ENCODE measurements around the gene NDUFAF7. TPM values are rescaled to one million over a fixed set of nuclear protein-coding genes. Genes with fewer than 3 reads are reported as not detected.
"Not testable (repeated sequence)": the region's sequence is repeated elsewhere in the genome, so short reads cannot be mapped to it uniquely, and the experiment has no call there.

Gene NDUFAF7
- total RNA-seq, 4 donors from 2014 or later: 1.9 to 21.6 (median 16.5) TPM

DNA sequence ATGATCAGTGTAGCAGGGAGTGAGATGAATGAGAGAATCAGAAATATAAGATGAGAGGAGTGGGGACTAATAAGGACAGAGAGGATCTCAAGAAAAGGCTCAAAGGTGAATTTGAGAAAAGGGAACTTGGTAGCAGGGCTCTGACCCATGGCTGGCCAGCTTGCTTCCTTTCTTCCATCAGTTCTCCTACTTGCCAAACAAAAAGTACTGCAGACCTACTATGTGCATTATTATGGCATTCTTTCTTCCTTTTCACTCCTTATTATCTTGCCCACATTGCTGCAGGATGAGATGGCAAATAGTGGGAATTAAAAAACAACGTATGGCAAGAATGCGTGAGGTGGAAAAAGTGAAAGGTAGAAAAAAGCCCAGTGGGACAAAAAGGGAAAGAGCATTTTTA, 60.2 kb downstream of the NDUFAF7 start:
- Histone ChIP-seq H3K4me1 (peaks cover 0 to 17% (median 7%) of the 10 kb centered on the region in 4 donors), H3K27me3 (no peaks in the 10 kb centered on the region), H3K9me3 (no peaks in the 10 kb centered on the region), H3K27ac (no peak overlapping the region), H3K36me3 (peaks cover 0 to 11% (median 0%) of the 10 kb centered on the region in 4 donors), H3K4me3 (no peak overlapping the region)
- TF ChIP-seq, protein P1, sequence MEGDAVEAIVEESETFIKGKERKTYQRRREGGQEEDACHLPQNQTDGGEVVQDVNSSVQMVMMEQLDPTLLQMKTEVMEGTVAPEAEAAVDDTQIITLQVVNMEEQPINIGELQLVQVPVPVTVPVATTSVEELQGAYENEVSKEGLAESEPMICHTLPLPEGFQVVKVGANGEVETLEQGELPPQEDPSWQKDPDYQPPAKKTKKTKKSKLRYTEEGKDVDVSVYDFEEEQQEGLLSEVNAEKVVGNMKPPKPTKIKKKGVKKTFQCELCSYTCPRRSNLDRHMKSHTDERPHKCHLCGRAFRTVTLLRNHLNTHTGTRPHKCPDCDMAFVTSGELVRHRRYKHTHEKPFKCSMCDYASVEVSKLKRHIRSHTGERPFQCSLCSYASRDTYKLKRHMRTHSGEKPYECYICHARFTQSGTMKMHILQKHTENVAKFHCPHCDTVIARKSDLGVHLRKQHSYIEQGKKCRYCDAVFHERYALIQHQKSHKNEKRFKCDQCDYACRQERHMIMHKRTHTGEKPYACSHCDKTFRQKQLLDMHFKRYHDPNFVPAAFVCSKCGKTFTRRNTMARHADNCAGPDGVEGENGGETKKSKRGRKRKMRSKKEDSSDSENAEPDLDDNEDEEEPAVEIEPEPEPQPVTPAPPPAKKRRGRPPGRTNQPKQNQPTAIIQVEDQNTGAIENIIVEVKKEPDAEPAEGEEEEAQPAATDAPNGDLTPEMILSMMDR (IDR thresholded peaks at IDR 0.05): no peak
- TF ChIP-seq EP300 (IDR thresholded peaks at IDR 0.05; ENCODE audit: low read depth) (no peak), POLR2A (IDR thresholded peaks at IDR 0.05) (no peak), POLR2AphosphoS5 (IDR thresholded peaks at IDR 0.05) (no peak)
- in situ Hi-C loops (cut with MboI; ENCODE audit: low pct_ligation_motif_present in 1 of 4, low pct_unique_long_range_greater_than_20kb in 1 of 4, low sequenced_read_pairs in 3 of 4) (no loop called here), intact Hi-C loops (cut with DNase I; ENCODE audit: low total_unique reads) (no loop called here)
- no peak for DNase-seq
- 93 to 100% methylated on average over 2 of the region's 2 CpGs for WGBS, 2 donors (ENCODE audit: low coverage in 1 of 2)

DNA sequence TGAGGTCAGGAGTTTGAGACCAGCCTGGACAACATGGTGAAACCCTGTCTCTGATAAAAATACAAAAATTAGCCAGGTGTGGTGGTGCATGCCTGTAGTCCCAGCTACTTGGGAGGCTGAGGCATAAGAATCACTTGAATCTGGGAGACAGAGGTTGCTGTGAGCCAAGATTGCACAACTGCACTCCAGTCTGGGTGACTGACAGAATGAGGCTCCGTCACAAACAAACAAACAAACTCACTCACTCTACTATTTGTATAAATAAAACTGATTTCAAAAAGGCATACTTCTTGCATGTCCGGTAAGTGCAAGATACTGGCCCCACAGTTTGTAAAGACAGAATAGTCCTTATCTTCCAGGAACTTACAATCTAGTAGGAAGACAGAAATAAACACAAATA, 63.4 kb downstream of the NDUFAF7 start:
- H3K36me3 ChIP-seq; H3K27me3 ChIP-seq; H3K27ac ChIP-seq; in situ Hi-C loops (cut with MboI; ENCODE audit: low pct_ligation_motif_present in 1 of 4, low pct_unique_long_range_greater_than_20kb in 1 of 4, low sequenced_read_pairs in 3 of 4); DNase-seq; H3K9me3 ChIP-seq; intact Hi-C loops (cut with DNase I; ENCODE audit: low total_unique reads); H3K4me3 ChIP-seq: not testable (repeated sequence)
- 75 to 90% methylated on average over 1 to 2 of the region's 2 CpGs for WGBS, 2 donors (ENCODE audit: low coverage in 1 of 2)
- peaks cover 0 to 17% (median 7%) of the 10 kb centered on the region in 4 donors for H3K4me1 ChIP-seq

DNA sequence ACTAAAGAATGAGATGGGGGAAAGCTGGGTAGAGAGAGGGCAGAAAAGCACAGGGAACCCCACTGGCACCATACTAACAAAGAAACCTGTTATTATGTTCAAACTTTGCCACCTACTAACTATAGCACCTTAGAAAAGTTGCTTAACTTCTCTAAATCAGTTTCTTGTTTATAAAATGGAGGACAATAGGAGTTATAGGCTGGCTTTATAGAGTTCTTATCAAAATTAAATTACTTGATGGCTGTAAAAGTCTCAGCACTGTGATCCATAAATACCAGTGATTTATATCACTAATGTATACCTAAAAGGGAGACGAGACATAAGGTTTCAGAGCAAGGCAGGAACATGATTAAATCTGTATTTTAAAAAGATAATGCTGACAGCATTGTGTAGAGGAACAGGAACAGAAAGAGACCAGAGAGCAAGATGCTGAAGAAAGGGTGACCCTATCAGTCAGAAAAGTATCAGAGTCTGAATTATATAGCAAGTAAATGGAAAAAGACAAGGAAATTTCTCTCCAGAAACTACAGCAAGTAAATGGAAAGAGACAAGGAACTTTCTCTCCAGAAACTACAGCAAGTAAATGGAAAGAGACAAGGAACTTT, 64.1 kb downstream of the NDUFAF7 start:
- no peak for DNase-seq
- Histone ChIP-seq H3K4me3 (no peak overlapping the region), H3K27me3 (no peaks in the 10 kb centered on the region), H3K36me3 (no peaks in the 10 kb centered on the region), H3K9me3 (no peaks in the 10 kb centered on the region), H3K27ac (no peak overlapping the region), H3K4me1 (peaks cover 0 to 17% (median 7%) of the 10 kb centered on the region in 4 donors)
- intact Hi-C loops (cut with DNase I; ENCODE audit: low total_unique reads) (no loop called here), in situ Hi-C loops (cut with MboI; ENCODE audit: low pct_ligation_motif_present in 1 of 4, low pct_unique_long_range_greater_than_20kb in 1 of 4, low sequenced_read_pairs in 3 of 4) (no loop called here)
- WGBS, 2 donors (ENCODE audit: low coverage in 1 of 2): 35% methylated on average over 1 of the region's 1 CpG; no CpG with 5 or more reads in 1 of the 2 donors
- TF ChIP-seq POLR2AphosphoS5 (IDR thresholded peaks at IDR 0.05): no peak

DNA sequence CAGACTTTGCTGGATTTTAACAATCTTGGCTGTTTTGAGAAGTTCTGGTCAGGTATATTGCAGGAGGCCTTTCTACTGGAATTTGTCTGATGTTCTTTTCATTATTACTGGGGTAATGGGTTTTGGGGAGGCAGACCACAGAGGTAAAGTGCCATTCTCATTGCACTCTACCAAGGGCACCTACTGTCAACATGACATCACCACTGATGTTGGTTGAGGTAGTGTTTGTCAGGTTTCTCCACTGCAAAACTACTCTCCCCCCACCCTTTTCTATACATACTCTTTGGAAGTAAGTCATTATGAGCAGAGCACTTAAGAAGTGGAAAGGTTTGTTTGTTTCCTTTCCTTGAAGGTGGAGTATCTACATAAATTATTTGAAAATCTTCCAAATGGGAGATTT, 66.2 kb downstream of the NDUFAF7 start:
- Histone ChIP-seq H3K36me3 (no peaks in the 10 kb centered on the region), H3K4me3 (no peak overlapping the region), H3K27ac (no peak overlapping the region), H3K9me3 (no peaks in the 10 kb centered on the region), H3K27me3 (no peaks in the 10 kb centered on the region), H3K4me1 (peaks cover 0 to 25% (median 7%) of the 10 kb centered on the region in 4 donors)
- in situ Hi-C loops (cut with MboI; ENCODE audit: low pct_ligation_motif_present in 1 of 4, low pct_unique_long_range_greater_than_20kb in 1 of 4, low sequenced_read_pairs in 3 of 4): no loop called here
- TF ChIP-seq POLR2A (IDR thresholded peaks at IDR 0.05) (no peak), EP300 (IDR thresholded peaks at IDR 0.05; ENCODE audit: low read depth) (no peak), POLR2AphosphoS5 (IDR thresholded peaks at IDR 0.05) (no peak)
- TF ChIP-seq, protein P1 (IDR thresholded peaks at IDR 0.05): no peak
- DNase-seq: no peak
- intact Hi-C loops (cut with DNase I; ENCODE audit: low total_unique reads): no loop called here

Other genes with a start within 250 kb of the NDUFAF7 start
- 10 to 100 TPM; 17.9 to 45.4 (median 29.9) TPM for gene HEATR5B, start 147.3 kb upstream of the NDUFAF7 start, total RNA-seq
- gene GPATCH11, start 147.1 kb upstream of the NDUFAF7 start, total RNA-seq: 1 to 10 TPM in 3 of 4 donors, under 1 TPM in 1; 0.20 to 7.9 (median 5.7) TPM
- gene EIF2AK2, start 74.7 kb upstream of the NDUFAF7 start, total RNA-seq: 10 to 100 TPM; 19.5 to 63.2 (median 25.8) TPM
- not detected for gene SULT6B1, start 43.0 kb upstream of the NDUFAF7 start, total RNA-seq
- 10 to 100 TPM in 3 of 4 donors, 1 to 10 TPM in 1; 7.5 to 39.0 (median 24.2) TPM for gene CEBPZOS, start 35.2 kb upstream of the NDUFAF7 start, total RNA-seq
- gene CEBPZ, start 62 bp upstream of the NDUFAF7 start, total RNA-seq: 100 to 1,000 TPM in 1 of 4 donors, 10 to 100 TPM in 2, 1 to 10 TPM in 1; 9.4 to 235 (median 33.7) TPM
- gene PRKD3, start 93.2 kb downstream of the NDUFAF7 start, total RNA-seq: 10 to 100 TPM in 3 of 4 donors, 1 to 10 TPM in 1; 2.6 to 83.8 (median 28.6) TPM
- 10 to 100 TPM in 3 of 4 donors, 1 to 10 TPM in 1; 1.6 to 34.4 (median 14.3) TPM for gene QPCT, start 113.0 kb downstream of the NDUFAF7 start, total RNA-seq

All from transverse colon (tissue), 4 donors.